ENCODE measurements around the gene PCSK2. TPM values are rescaled to one million over a fixed set of nuclear protein-coding genes. Genes with fewer than 3 reads are reported as not detected.

PCSK2 gene
- total RNA-seq, 4 donors from 2014 or later: 2.0 to 12.5 (median 7.2) TPM

GRCh38 chr20:17507531-17507930 is 280.7 kb downstream of the PCSK2 start:
- no peak for DNase-seq (ENCODE audit: extremely low spot score)
- TF ChIP-seq POLR2AphosphoS5 (IDR thresholded peaks at IDR 0.05) (no peak), POLR2A (IDR thresholded peaks at IDR 0.05; ENCODE audit: low read depth) (no peak), CTCF (IDR thresholded peaks at IDR 0.05) (no peak), EP300 (IDR thresholded peaks at IDR 0.05) (no peak)
- no peak overlapping the region for H3K4me3 ChIP-seq
- 92% methylated on average over 5 of the region's 5 CpGs for WGBS
- no peaks in the 10 kb centered on the region for H3K9me3 ChIP-seq
- intact Hi-C loops (cut with DNase I): loop anchor here (5.0 kb wide), 1 partner anchor 395 kb away; no protein-coding TSS in a partner anchor
- peaks cover 0 to 4% (median 0%) of the 10 kb centered on the region in 4 donors for H3K36me3 ChIP-seq
- peaks cover 8 to 19% (median 15%) of the 10 kb centered on the region in 4 donors for H3K4me1 ChIP-seq
- no peaks in the 10 kb centered on the region for H3K27me3 ChIP-seq
- H3K27ac ChIP-seq (replicated peaks in 1 of 4): no peak overlapping the region

- Histone ChIP-seq H3K4me3 (no peak overlapping the region), H3K4me1 (peaks cover 8 to 19% (median 15%) of the 10 kb centered on the region in 4 donors), H3K27me3 (no peaks in the 10 kb centered on the region), H3K36me3 (peaks cover 0 to 4% (median 0%) of the 10 kb centered on the region in 4 donors), H3K9me3 (no peaks in the 10 kb centered on the region), H3K27ac (replicated peaks in 1 of 4) (no peak overlapping the region)
- WGBS: 97% methylated on average over 8 of the region's 18 CpGs
- no peak for TF ChIP-seq EP300 (IDR thresholded peaks at IDR 0.05)
- DNase-seq (ENCODE audit: extremely low spot score): no peak
- intact Hi-C loops (cut with DNase I): loop anchor here (5.0 kb wide), 1 partner anchor 394 kb away; no protein-coding TSS in a partner anchor
Measured at GRCh38 chr20:17508756-17509155, 281.9 kb downstream of the PCSK2 start.

- TF ChIP-seq POLR2A (IDR thresholded peaks at IDR 0.05; ENCODE audit: low read depth) (no peak), CTCF (IDR thresholded peaks at IDR 0.05) (no peak), EP300 (IDR thresholded peaks at IDR 0.05) (no peak), POLR2AphosphoS5 (IDR thresholded peaks at IDR 0.05) (no peak)
- H3K4me1 ChIP-seq: peaks cover 1 to 7% (median 3%) of the 10 kb centered on the region in 4 donors
- DNase-seq (ENCODE audit: extremely low spot score): no peak
- intact Hi-C loops (cut with DNase I): no loop called here
- peaks cover 0 to 4% (median 0%) of the 10 kb centered on the region in 4 donors for H3K36me3 ChIP-seq
- H3K27me3 ChIP-seq: no peaks in the 10 kb centered on the region
- no peak overlapping the region for H3K4me3 ChIP-seq
- no peaks in the 10 kb centered on the region for H3K9me3 ChIP-seq
- H3K27ac ChIP-seq (replicated peaks in 1 of 4): no peak overlapping the region
- 91% methylated on average over 4 of the region's 4 CpGs for WGBS
Measured at GRCh38 chr20:17510548-17510947, 283.7 kb downstream of the PCSK2 start.

- 80% methylated on average over 6 of the region's 6 CpGs for WGBS
- no peak for DNase-seq (ENCODE audit: extremely low spot score)
- H3K27me3 ChIP-seq: no peaks in the 10 kb centered on the region
- TF ChIP-seq POLR2A (IDR thresholded peaks at IDR 0.05; ENCODE audit: low read depth) (no peak), POLR2AphosphoS5 (IDR thresholded peaks at IDR 0.05) (no peak), CTCF (IDR thresholded peaks at IDR 0.05) (no peak), EP300 (IDR thresholded peaks at IDR 0.05) (no peak)
- no peaks in the 10 kb centered on the region for H3K9me3 ChIP-seq
- no peak overlapping the region for H3K27ac ChIP-seq (replicated peaks in 1 of 4)
- H3K36me3 ChIP-seq: peaks cover 0 to 4% (median 0%) of the 10 kb centered on the region in 4 donors
- no peak overlapping the region for H3K4me3 ChIP-seq
- H3K4me1 ChIP-seq: no peaks in the 10 kb centered on the region
- intact Hi-C loops (cut with DNase I): no loop called here
Measured at GRCh38 chr20:17511401-17511800, 284.6 kb downstream of the PCSK2 start.

- Histone ChIP-seq H3K27me3 (no peaks in the 10 kb centered on the region), H3K4me1 (no peaks in the 10 kb centered on the region), H3K27ac (replicated peaks in 1 of 4) (no peak overlapping the region), H3K9me3 (no peaks in the 10 kb centered on the region), H3K36me3 (no peaks in the 10 kb centered on the region), H3K4me3 (no peak overlapping the region)
- DNase-seq (ENCODE audit: extremely low spot score): no peak
- 88% methylated on average over 1 of the region's 2 CpGs for WGBS
- TF ChIP-seq EP300 (IDR thresholded peaks at IDR 0.05) (no peak), CTCF (IDR thresholded peaks at IDR 0.05) (no peak), POLR2AphosphoS5 (IDR thresholded peaks at IDR 0.05) (no peak), POLR2A (IDR thresholded peaks at IDR 0.05; ENCODE audit: low read depth) (no peak)
- intact Hi-C loops (cut with DNase I): no loop called here
Measured at GRCh38 chr20:17513939-17514338, 287.1 kb downstream of the PCSK2 start.

Measured in esophagus muscularis mucosa (tissue), 4 donors.